Neural progenitor cell (in vitro differentiated cells): ENCODE measurements around the gene CCDC61.

Experiments used
- CTCF ChIP-seq: fragments of 200-600 bp; sonication (generic); IDR thresholded peaks from 2 replicates; pipeline ENCODE4 v1.5.1; 2017; ENCODE audit warnings: antibody characterized with exemption, mild to moderate bottlenecking
- EZH2 ChIP-seq: fragments of 200-600 bp; sonication (generic); IDR thresholded peaks from 2 replicates; pipeline ENCODE4 v1.6.1; 2017; ENCODE audit warnings: antibody characterized with exemption, mild to moderate bottlenecking, moderate library complexity
- EZH2phosphoT487 ChIP-seq: fragments of 200-600 bp; sonication (generic); IDR thresholded peaks from 2 replicates; pipeline ENCODE4 v1.6.1; 2017; ENCODE audit warnings: antibody characterized with exemption

- TF ChIP-seq CTCF: no peak
- no peak for TF ChIP-seq EZH2
- TF ChIP-seq EZH2phosphoT487: no peak
These were observed 11.1 kb downstream of the CCDC61 start for GRCh38 chr19:46006411-46006810.
